ENCODE measurements around the gene PNPLA5.
A peak's percentile ranks its signal among the peaks of the same experiment; 100 is the strongest.

Gene PNPLA5

DNA sequence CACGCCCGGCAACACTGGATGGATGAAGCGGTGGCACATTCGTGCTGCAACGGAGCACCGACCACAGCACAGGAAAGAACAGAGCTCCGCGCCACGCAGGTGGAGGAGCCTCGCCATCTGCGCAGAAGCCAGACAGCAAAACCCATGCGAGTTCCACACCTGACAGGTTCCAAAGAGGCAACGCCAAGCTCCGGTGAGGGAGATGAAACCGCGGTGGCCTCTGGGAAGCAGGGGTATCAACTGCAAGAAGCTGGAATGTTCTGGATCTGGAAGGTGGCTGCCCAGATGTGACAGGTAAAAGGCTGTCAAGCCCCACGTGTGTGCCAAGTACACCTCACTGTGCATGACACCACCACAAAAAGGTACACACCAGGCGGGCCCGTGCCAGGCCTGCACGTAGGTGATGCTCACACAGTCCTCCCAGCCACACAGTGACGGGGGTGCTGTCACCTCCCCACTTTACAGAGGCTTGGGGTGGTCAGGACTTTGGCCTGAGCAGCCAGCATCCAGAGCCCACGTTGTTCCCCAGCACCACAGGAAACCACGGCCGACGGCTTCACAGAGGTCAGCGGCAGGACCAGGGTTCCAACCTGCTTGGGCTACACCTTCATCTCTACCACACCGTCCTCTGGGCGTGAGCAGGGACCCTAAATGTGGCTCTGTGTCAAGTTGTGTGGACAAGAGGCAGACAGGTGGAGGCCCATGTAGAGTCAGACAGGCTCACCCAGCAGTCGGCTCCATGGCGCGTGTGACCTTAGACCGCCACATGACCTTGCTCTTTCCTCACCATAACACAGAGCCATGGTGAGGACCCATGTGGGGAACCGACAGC lies 60.0 kb downstream of the PNPLA5 start:
- H3K4me1 Mint-ChIP-seq = no peaks in the 10 kb centered on the region
- no peak overlapping the region for H3K4me3 Mint-ChIP-seq
- H3K27ac Mint-ChIP-seq = no peak overlapping the region
- peak; percentile 4 for ATAC-seq
- H3K36me3 Mint-ChIP-seq = no peaks in the 10 kb centered on the region
- H3K9me3 Mint-ChIP-seq = no peaks in the 10 kb centered on the region
- peaks cover 27% of the 10 kb centered on the region for H3K27me3 Mint-ChIP-seq

DNA sequence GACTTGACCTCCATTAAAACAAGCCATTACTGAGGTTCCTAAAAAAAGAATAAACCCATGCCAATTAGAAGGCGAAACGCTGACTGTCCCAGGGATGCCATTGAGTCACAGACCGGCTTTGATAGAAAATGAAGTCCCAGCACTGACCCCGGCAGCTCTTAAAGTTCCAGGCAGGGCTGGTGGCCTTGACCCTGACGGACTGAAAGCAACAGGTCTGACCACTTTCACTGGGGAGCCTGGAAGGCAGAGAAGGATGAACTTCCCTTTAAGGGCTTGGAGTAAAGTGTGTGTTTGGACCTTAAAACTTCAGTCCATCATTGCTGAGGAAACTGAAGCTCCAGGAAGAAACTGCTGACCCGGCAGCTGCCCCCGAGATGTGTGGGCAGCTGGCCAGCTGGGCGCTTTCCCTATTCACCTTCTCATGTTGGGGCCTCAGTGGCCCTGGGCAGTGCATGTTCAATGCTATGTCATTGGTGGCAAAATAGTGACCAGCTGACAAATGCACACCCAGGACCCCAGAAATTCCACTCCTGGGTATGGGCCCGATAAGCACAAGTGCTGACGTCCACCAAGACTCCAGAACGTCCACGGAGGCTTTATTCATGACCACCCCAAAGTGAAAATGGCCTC lies 60.8 kb downstream of the PNPLA5 start:
- H3K9me3 Mint-ChIP-seq = no peaks in the 10 kb centered on the region
- H3K4me1 Mint-ChIP-seq = no peaks in the 10 kb centered on the region
- H3K4me3 Mint-ChIP-seq = no peak overlapping the region

GRCh38 chr22:43829904-43830851 lies 61.6 kb downstream of the PNPLA5 start:
- Mint-ChIP-seq H3K4me3 (no peak overlapping the region), H3K27me3 (peaks cover 29% of the 10 kb centered on the region), H3K9me3 (no peaks in the 10 kb centered on the region), H3K36me3 (no peaks in the 10 kb centered on the region), H3K27ac (no peak overlapping the region), H3K4me1 (no peaks in the 10 kb centered on the region)
- ATAC-seq = no peak

More for the DNA sequence above, 60.8 kb downstream of the PNPLA5 start:
- Mint-ChIP-seq H3K27ac (no peak overlapping the region), H3K27me3 (peaks cover 34% of the 10 kb centered on the region), H3K36me3 (no peaks in the 10 kb centered on the region)
- ATAC-seq = no peak
